Fibroblast of the aortic adventitia (primary cell): Measurements from ENCODE around the gene USP6NL. TPM values are rescaled to one million over a fixed set of nuclear protein-coding genes. Genes with fewer than 3 reads are reported as not detected.

Experiments
- DNase-seq: peaks from one replicate; pipeline ENCODE4 v3.0.0-alpha.2; 2010; ENCODE audit warnings: low read depth
- H3K4me3 ChIP-seq: 2 replicates; pipeline ENCODE4 v1.5.1; 2011; ENCODE audit warnings: low read depth, mild to moderate bottlenecking, control low read depth, low read length, moderate library complexity
- total RNA-seq: library from RNA; depleted of rRNA; stranded (reverse); fragments of >200 nt; gene quantifications from 2 replicates; pipeline ENCODE4 v1.2.3, GENCODE V29; 2012; ENCODE audit warnings: low replicate concordance
- TF ChIP-seq, protein P1 (sequence below): IDR thresholded peaks from 2 replicates; pipeline ENCODE4 v1.5.1; 2011; ENCODE audit warnings: mild to moderate bottlenecking, low read length, control low read depth, inconsistent platforms; ENCODE audit not compliant: insufficient read depth

Gene USP6NL
- total RNA-seq, 1 donor: 15.2 TPM

GRCh38 chr10:11527691-11528255 is 83.7 kb downstream of the USP6NL start:
- DNase-seq: peak; percentile 59
- H3K4me3 ChIP-seq: peak overlapping the region; percentile 8
- TF ChIP-seq, protein P1, sequence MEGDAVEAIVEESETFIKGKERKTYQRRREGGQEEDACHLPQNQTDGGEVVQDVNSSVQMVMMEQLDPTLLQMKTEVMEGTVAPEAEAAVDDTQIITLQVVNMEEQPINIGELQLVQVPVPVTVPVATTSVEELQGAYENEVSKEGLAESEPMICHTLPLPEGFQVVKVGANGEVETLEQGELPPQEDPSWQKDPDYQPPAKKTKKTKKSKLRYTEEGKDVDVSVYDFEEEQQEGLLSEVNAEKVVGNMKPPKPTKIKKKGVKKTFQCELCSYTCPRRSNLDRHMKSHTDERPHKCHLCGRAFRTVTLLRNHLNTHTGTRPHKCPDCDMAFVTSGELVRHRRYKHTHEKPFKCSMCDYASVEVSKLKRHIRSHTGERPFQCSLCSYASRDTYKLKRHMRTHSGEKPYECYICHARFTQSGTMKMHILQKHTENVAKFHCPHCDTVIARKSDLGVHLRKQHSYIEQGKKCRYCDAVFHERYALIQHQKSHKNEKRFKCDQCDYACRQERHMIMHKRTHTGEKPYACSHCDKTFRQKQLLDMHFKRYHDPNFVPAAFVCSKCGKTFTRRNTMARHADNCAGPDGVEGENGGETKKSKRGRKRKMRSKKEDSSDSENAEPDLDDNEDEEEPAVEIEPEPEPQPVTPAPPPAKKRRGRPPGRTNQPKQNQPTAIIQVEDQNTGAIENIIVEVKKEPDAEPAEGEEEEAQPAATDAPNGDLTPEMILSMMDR: no peak

- H3K4me3 ChIP-seq: no peak overlapping the region
- peak; percentile 4 for DNase-seq
- TF ChIP-seq, protein P1: no peak
Observed at GRCh38 chr10:11527068-11527467, 84.4 kb downstream of the USP6NL start.

GRCh38 chr10:11525503-11525902 is 85.9 kb downstream of the USP6NL start:
- DNase-seq: peak; percentile 92

DNA sequence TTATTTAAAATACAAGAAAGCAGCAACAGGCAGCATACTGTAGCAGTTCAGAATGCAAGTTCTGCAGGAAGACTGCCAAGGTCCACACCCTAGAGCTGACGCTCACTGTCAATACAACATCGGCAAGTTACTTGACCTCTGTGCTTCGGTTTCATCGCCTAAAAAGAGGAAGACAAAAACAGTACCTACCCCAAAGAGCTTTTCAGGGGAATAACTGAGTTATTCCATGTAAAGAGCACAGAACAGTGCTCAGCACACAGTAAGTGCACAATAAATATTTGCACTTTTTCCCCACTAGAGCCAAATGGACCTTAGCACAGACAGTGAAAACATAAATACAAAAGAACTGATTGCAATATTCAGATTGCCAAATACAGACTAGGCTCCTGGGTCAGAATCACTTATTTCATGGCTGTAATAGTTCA is 88.6 kb downstream of the USP6NL start:
- peak; percentile 63 for DNase-seq
- TF ChIP-seq, protein P1: no peak
- no peak overlapping the region for H3K4me3 ChIP-seq

More at GRCh38 chr10:11525503-11525902, 85.9 kb downstream of the USP6NL start:
- TF ChIP-seq, protein P1: no peak
- no peak overlapping the region for H3K4me3 ChIP-seq

DNA sequence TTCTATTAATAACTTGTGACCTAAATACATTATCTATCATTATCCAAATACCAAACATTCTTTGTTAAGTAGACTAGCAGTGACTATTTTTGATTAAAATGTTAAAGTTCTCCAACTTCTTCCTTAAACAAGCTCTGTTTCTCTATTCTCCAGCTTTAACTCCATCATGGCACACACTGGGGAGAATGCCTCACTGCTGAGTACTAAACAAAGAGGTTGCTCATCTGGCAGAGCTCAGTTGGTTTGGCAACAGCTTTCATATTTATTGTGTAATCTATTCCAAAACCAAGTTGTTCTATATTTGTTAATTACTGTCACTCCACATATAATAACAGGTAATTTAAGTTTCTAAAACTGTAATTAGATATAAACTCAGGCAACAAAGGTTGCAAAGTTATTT is 89.6 kb downstream of the USP6NL start:
- DNase-seq: peak; percentile 82
- TF ChIP-seq, protein P1: no peak

GRCh38 chr10:11520892-11521291 is 90.6 kb downstream of the USP6NL start:
- TF ChIP-seq, protein P1: no peak
- DNase-seq: no peak
- H3K4me3 ChIP-seq: no peak overlapping the region

More for the DNA sequence above, 89.6 kb downstream of the USP6NL start:
- H3K4me3 ChIP-seq: no peak overlapping the region

DNA sequence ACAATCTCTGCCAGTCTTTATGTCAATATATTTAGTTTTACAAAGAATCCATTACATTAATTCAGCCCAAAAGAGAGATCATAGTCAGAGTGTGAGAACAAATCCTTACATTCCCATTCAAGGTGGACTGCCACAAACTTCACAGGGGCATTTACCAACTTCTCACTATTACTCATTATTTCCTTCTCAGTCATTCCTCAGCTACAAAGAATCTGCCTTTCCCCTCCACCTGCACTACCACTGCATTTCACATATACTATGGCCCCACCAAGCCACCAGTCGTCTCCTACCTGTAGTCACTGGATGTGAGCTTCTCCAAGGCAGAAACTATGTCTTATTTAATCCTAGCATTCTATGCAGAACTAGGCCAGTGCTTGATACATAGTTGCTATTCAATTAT is 94.3 kb downstream of the USP6NL start:
- TF ChIP-seq, protein P1: no peak

More for the DNA sequence above, 94.3 kb downstream of the USP6NL start:
- H3K4me3 ChIP-seq: no peak overlapping the region
- DNase-seq: no peak
